Measurements from ENCODE around the gene ANKRD66.

DNA sequence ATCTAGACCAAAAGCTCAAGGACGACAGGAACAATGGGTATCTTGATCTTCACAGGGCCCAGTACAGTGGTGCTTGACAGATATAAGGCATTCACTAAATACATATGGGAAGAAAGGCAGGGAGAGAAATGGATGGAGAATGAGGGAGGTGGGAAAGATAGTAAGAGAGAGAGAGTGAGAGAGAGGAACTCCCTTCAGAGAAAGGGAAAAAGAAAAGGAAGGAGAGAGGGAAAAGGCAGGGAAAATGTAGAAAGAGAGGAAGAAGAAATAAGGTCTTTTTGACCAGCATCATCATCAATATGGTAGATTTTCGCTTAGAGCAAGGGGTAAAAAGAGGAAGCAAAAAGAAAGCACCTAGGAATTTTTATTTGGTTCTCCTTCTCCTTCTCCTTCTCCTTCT is 760 bp upstream of the ANKRD66 start:
- TF ChIP-seq POLR2AphosphoS5 (IDR thresholded peaks at IDR 0.05; ENCODE audit: low read depth, low read length), result no peak
- TF ChIP-seq, protein P1, sequence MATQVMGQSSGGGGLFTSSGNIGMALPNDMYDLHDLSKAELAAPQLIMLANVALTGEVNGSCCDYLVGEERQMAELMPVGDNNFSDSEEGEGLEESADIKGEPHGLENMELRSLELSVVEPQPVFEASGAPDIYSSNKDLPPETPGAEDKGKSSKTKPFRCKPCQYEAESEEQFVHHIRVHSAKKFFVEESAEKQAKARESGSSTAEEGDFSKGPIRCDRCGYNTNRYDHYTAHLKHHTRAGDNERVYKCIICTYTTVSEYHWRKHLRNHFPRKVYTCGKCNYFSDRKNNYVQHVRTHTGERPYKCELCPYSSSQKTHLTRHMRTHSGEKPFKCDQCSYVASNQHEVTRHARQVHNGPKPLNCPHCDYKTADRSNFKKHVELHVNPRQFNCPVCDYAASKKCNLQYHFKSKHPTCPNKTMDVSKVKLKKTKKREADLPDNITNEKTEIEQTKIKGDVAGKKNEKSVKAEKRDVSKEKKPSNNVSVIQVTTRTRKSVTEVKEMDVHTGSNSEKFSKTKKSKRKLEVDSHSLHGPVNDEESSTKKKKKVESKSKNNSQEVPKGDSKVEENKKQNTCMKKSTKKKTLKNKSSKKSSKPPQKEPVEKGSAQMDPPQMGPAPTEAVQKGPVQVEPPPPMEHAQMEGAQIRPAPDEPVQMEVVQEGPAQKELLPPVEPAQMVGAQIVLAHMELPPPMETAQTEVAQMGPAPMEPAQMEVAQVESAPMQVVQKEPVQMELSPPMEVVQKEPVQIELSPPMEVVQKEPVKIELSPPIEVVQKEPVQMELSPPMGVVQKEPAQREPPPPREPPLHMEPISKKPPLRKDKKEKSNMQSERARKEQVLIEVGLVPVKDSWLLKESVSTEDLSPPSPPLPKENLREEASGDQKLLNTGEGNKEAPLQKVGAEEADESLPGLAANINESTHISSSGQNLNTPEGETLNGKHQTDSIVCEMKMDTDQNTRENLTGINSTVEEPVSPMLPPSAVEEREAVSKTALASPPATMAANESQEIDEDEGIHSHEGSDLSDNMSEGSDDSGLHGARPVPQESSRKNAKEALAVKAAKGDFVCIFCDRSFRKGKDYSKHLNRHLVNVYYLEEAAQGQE (IDR thresholded peaks at IDR 0.05; ENCODE audit: insufficient read depth in 1 of 2, low read depth in 2 of 2, low read length in 2 of 2), result no peak
- TF ChIP-seq SIN3A (IDR thresholded peaks at IDR 0.05; ENCODE audit: borderline replicate concordance, insufficient read depth, low read length), result no peak
- TF ChIP-seq TAF1 (IDR thresholded peaks at IDR 0.05; ENCODE audit: borderline replicate concordance, insufficient read depth, low read length), result no peak
- TF ChIP-seq FOXP2 (optimal IDR thresholded peaks at IDR 0.05; ENCODE audit: borderline replicate concordance, extremely low read depth, extremely low read length, insufficient read depth), result no peak
